Large intestine (tissue), 3 donors: ENCODE data around the gene SLC37A4. TPM values are rescaled to one million over a fixed set of nuclear protein-coding genes. Genes with fewer than 3 reads are reported as not detected.
"Not testable (repeated sequence)": the region's sequence is repeated elsewhere in the genome, so short reads cannot be mapped to it uniquely, and the experiment has no call there.

Experiments
- DNase-seq, 2 donors: peaks; one replicate each; pipeline versions ENCODE4 v3.0.0 to v3.0.0-alpha.2; 2013
- H3K27ac ChIP-seq: one replicate; pipeline ENCODE4 v1.5.1; 2013; ENCODE audit warnings: low read length
- H3K27me3 ChIP-seq: 2 replicates; pipeline ENCODE4 v1.6.1; 2013; ENCODE audit warnings: low read length; ENCODE audit not compliant: control insufficient read depth, insufficient read depth
- H3K36me3 ChIP-seq: 2 replicates; pipeline ENCODE4 v1.6.1; 2013; ENCODE audit warnings: low read length; ENCODE audit not compliant: control insufficient read depth, insufficient read depth
- H3K4me1 ChIP-seq: one replicate; pipeline ENCODE4 v1.6.1; 2013; ENCODE audit warnings: low read length; ENCODE audit not compliant: control insufficient read depth, insufficient read depth
- H3K4me3 ChIP-seq: one replicate; pipeline ENCODE4 v1.5.1; 2013; ENCODE audit warnings: low read length
- H3K9me3 ChIP-seq: one replicate; pipeline ENCODE4 v1.6.1; 2013; ENCODE audit warnings: mild to moderate bottlenecking, low read depth, low read length, moderate library complexity; ENCODE audit not compliant: control insufficient read depth
- WGBS: methylation state at CpG from one replicate; pipeline ENCODE4 v1.1.5; 2013; ENCODE audit warnings: low lambda C conversion rate; ENCODE audit not compliant: insufficient coverage; 5-methylcytosine and 5-hydroxymethylcytosine counted together
- polyA plus RNA-seq: library from polyadenylated mRNA; unstranded; fragments of 120-200 nt; gene quantifications from one replicate; pipeline ENCODE4 v1.2.1, GENCODE V29; 2013

Gene SLC37A4
- polyA plus RNA-seq, 1 donor = 192 TPM

DNA sequence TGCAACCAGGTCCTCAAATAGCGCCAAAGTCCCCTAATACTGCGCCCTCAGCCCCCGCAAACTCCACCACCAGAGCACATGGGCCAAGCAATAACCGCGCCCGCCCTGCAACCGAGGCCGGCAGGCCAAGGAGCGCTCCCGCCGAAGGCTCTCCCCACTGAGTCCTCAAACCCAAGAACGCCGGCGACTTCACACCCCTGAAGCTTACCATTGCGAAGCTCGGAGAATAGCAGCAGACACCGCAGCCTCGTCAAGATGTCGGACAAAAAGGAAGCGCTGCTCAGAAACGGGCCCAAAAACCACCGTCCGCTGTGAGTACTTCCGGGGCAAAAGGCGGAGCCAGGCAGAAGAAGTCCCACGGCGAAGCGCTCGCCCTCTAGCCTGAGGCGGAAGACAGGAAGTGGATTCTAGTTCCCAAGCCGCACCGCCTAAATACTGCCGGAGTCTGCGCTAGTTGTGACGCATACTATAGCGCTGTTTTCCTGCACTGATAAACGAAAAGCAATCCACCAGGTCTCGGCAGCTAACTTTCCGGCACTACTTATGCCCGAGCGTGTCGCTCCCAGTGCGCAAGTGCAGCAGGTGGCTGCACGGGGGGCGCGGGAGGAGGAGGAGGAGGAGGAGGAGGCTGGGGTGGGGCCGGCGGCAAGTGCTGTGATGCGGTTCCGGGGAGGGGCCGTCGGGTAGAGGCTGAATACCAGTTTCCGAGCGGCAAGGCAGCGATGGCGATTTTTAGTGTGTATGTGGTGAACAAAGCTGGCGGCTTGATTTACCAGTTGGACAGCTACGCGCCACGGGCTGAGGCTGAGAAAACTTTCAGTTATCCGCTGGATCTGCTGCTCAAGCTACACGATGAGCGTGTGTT is 12.4 kb downstream of the SLC37A4 start, which contains the start of the genes RPS25 and TRAPPC4:
Gene RPS25, minus strand, starts transcription at position 270 of the 865 bp plus-strand sequence. Its CDS starts 59 bp downstream, at position 211.
Gene TRAPPC4, plus strand, starts transcription at position 693 of the 865 bp plus-strand sequence. Its CDS starts 30 bp downstream, at position 723.
- Histone ChIP-seq H3K4me1 (peaks cover 44% of the 10 kb centered on the region), H3K36me3 (peaks cover 42% of the 10 kb centered on the region), H3K4me3 (peak within 1 kb of the TSS; percentile 91), H3K9me3 (no peaks in the 10 kb centered on the region), H3K27me3 (no peaks in the 10 kb centered on the region), H3K27ac (peak within 1 kb of the TSS; percentile 97)
- WGBS = no CpG with 5 or more reads among the region's 63 CpGs
- DNase-seq = peak; percentile 96 to 99

DNA sequence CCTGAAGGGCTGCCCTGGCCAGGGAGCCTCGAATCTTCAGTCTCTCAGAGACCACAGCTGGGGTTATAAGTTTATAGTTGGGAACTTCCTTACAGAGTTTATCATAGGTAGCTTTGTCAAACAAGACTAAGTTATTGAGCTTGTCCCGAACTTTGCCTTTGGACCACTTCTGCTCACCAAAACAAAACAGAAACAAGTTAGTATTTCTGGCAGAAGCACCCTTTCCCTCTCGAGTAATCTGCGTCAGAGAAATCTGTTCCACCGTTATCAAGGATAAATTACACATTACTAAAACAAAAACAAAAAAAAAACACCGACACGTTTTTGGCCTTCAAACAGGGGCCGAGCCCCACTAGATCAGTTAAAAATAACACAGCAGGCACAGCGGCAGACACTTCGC is 13.3 kb downstream of the SLC37A4 start:
- H3K4me3 ChIP-seq = peak overlapping the region; percentile 91
- WGBS = no CpG with 5 or more reads among the region's 10 CpGs
- peak overlapping the region; percentile 97 for H3K27ac ChIP-seq
- not testable (repeated sequence) for H3K9me3 ChIP-seq, H3K27me3 ChIP-seq
- DNase-seq = peak in 1 of 2 donors; percentile 21
- H3K4me1 ChIP-seq = peaks cover 35% of the 10 kb centered on the region
- H3K36me3 ChIP-seq = peaks cover 40% of the 10 kb centered on the region

DNA sequence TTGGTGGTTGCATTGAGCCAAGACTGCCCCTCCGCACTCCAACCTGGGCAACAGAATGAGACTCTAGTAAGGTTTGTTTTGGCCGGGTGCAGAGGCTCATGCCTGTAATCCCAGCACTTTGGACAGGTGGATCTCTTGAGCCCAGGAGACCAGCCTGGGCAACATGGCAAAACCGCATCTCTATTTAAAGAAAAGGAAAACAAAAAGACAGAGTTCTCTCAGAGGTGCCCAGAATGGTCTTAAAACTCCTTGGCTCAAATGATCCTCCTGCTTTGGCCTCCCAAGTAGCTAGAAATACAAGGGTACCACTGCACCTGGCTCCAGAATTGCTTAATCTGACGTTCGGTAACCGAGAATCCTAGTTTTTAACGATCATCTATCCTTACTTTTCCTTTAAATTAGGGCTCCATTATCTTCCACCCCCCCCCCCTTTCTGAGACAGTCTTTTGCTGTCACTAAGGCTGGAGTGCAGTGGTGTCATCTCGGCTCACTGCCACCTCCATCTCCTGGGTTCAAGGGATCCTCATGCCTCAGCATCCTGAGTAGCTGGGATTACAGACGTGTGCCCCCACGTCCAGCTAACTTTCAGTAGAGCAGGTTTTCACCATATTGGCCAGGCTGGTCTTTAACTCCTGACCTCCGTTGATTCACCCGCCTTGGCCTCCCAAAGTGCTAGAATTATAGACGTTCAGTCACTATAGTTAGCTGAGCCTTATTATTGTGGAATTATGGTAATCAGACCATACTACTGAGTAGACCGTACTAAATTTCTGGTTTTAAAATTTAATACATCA is 14.3 kb downstream of the SLC37A4 start:
- H3K27me3 ChIP-seq = no peaks in the 10 kb centered on the region
- H3K4me1 ChIP-seq = peaks cover 26% of the 10 kb centered on the region
- peaks cover 44% of the 10 kb centered on the region for H3K36me3 ChIP-seq
- 100% methylated on average over 4 of the region's 14 CpGs for WGBS
- no peaks in the 10 kb centered on the region for H3K9me3 ChIP-seq
- no peak overlapping the region for H3K27ac ChIP-seq
- DNase-seq = no peak
- no peak overlapping the region for H3K4me3 ChIP-seq

DNA sequence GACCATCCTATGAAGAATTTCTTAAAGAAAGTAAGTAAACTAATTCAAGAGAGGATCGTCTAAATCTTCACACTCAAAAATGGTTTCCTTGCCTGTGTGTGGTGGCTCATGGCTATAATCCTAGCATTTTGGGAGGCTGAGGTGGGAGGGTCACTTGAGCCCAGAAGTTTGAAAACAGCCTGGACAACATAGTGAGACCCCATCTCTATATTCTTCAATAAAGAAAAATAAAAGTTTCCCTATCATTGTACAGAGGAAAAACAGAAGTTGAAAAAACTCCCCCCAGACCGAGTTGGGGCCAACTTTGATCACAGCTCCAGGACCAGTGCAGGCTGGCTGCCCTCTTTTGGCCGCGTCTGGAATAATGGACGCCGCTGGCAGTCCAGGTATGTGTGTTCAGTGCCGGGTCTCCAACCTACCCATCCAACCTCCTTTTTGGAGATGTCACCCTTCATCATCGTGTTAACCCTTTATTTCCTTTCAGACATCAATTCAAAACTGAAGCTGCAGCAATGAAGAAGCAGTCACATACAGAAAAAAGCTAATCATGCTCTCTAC is 15.5 kb downstream of the SLC37A4 start:
- H3K36me3 ChIP-seq = peaks cover 53% of the 10 kb centered on the region
- H3K4me3 ChIP-seq = no peak overlapping the region
- peaks cover 14% of the 10 kb centered on the region for H3K4me1 ChIP-seq
- H3K27me3 ChIP-seq = no peaks in the 10 kb centered on the region
- no peak for DNase-seq
- no CpG with 5 or more reads among the region's 8 CpGs for WGBS
- no peaks in the 10 kb centered on the region for H3K9me3 ChIP-seq
- no peak overlapping the region for H3K27ac ChIP-seq

DNA sequence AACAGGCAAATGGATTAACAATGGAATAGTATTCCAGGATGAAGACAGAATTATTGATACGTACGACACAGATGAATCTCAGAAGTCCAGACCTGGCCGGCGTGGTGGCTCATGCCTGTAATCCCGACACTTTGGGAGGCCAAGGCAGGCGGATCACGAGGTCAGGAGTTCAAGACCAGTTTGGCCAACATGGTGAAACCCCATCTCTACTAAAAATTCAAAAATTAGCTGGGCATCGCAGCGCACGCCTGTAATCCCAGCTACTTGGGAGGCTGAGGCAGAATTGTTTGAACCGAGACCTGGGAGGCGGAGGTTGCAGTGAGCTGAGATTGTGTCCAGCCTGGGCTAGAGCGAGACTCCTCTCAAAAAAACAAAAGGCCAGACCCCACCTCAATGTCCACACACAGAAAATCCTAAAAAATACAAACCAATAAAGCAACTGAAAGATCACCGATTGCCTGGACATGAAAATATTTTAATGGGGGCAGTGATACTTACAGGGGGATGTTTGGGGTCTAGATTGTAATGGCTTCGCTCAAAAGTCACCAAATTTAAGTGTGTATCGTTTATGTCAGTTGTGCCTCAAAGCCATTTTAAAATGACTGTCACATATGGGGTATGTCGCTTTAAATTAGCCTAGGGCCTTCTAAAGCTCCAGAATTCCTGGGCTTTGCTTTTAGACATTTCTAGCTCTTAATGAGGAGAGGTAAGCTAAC is 16.3 kb downstream of the SLC37A4 start:
- no peak overlapping the region for H3K27ac ChIP-seq
- no peak for DNase-seq
- no CpG with 5 or more reads among the region's 17 CpGs for WGBS
- H3K27me3 ChIP-seq = no peaks in the 10 kb centered on the region
- H3K4me1 ChIP-seq = peaks cover 9% of the 10 kb centered on the region
- H3K36me3 ChIP-seq = peaks cover 59% of the 10 kb centered on the region
- no peak overlapping the region for H3K4me3 ChIP-seq
- H3K9me3 ChIP-seq = no peaks in the 10 kb centered on the region

DNA sequence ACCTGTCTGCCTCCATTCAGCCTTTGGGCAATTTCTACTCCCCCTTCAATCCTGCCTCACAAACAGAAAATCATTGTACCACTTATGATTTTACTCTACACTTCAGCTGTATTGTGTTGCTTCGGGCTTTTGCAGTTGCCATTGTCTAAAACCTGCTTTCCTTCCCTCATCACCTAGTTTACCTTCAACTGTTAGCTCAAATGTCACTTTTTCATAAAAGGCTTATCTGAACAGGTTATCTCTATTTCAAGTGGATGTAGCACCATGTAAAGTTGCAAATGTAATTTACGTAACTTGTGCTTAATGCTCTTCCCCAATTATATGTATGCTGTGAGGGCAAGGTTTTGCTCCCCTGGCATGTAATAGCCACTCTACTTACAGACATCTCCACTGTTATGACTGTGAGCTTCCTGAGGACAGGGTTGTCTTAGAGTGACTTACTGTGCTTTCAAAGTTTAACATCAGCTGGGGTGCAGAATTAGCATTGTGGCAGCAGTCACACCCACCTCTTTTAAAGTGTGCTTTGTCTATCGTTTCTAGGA is 18.0 kb downstream of the SLC37A4 start:
- H3K4me1 ChIP-seq = peaks cover 9% of the 10 kb centered on the region
- 96% methylated on average over 3 of the region's 3 CpGs for WGBS
- no peak for DNase-seq
- no peak overlapping the region for H3K27ac ChIP-seq
- H3K36me3 ChIP-seq = peaks cover 62% of the 10 kb centered on the region
- H3K4me3 ChIP-seq = no peak overlapping the region
- H3K9me3 ChIP-seq = no peaks in the 10 kb centered on the region
- no peaks in the 10 kb centered on the region for H3K27me3 ChIP-seq

DNA sequence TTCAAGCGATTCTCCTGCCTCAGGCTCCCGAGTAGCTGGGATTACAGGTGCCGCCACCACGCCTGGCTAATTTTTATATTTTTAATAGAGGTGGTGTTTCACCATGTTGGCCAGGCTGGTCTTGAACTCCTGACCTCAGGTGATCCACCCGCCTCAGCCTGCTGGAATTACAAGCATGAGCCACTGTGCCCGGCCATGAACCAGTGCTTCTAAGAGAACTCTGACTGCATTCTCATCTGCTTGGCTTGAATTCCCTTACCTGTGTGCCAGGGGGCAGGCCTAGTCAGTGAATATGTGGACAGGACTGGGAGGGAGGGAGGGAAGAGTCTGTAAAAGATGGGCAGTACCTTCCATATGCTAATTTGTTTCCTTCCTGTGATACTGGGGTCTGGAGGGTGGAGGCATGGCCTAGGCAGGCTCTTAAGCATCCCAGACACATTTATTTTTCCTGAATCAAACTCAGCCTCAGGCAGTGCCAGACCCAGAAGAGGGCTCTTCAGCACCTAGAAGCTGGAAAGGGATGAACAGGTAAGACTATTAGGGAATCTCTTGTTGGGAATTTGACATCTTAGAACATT is 19.1 kb downstream of the SLC37A4 start:
- Histone ChIP-seq H3K36me3 (peaks cover 65% of the 10 kb centered on the region), H3K27me3 (no peaks in the 10 kb centered on the region), H3K4me1 (peaks cover 4% of the 10 kb centered on the region), H3K4me3 (no peak overlapping the region), H3K27ac (no peak overlapping the region), H3K9me3 (no peaks in the 10 kb centered on the region)
- no CpG with 5 or more reads among the region's 6 CpGs for WGBS
- no peak for DNase-seq

DNA sequence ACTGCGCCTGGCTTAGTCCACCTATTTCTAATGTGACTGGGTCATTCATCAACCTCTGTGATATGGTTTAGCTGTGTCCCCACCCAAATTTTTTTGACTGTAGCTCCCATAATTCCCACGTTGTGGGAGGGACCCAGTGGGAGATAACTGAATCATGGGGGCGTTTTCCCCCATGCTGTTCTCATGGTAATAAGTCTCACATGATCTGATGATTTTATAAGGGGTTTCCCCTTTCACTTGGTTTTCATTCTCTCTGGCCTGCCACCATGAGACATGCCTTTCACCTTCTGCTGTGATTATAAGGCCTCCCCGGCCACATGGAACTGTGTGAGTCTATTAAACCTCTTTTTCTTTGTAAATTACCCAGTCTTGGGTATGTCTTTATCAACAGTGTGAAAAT is 24.0 kb downstream of the SLC37A4 start:
- H3K27ac ChIP-seq = no peak overlapping the region
- peaks cover 43% of the 10 kb centered on the region for H3K36me3 ChIP-seq
- DNase-seq = no peak
- no peaks in the 10 kb centered on the region for H3K4me1 ChIP-seq
- H3K9me3 ChIP-seq = no peaks in the 10 kb centered on the region
- WGBS = no CpG with 5 or more reads among the region's 4 CpGs
- H3K27me3 ChIP-seq = no peaks in the 10 kb centered on the region
- H3K4me3 ChIP-seq = no peak overlapping the region

DNA sequence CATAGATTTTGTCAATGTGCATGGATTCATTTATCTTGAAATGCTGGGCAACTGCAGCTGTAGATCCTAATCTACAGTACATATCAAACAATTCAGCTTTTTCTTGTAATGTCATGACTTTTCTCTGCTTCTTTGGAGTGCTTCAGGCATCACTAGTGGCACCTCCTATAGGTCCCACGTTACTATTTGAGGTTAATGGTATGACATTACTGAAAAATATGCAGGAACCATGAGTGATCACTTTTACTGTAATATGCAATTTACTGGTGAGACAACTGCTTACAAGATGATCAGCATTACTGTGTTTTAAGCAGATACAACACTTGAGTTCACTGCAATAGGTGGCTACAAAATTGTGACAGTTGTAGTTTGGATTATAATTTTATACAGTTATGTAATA is 29.8 kb downstream of the SLC37A4 start:
- H3K36me3 ChIP-seq = peaks cover 26% of the 10 kb centered on the region
- no CpG with 5 or more reads among the region's 1 CpG for WGBS
- H3K4me1 ChIP-seq = peaks cover 4% of the 10 kb centered on the region
- no peaks in the 10 kb centered on the region for H3K9me3 ChIP-seq
- no peaks in the 10 kb centered on the region for H3K27me3 ChIP-seq
- H3K4me3 ChIP-seq = no peak overlapping the region
- no peak for DNase-seq
- no peak overlapping the region for H3K27ac ChIP-seq
